ENCODE measurements around the gene LDAH.

The LDAH gene

GRCh38 chr2:20634507-20635112 is 188.3 kb downstream of the LDAH start:
- H2BK12ac ChIP-seq (ENCODE audit: low read length) = no peak overlapping the region
- no peak overlapping the region for H4K91ac ChIP-seq (ENCODE audit: low read depth, low read length, poor library complexity)
- no peak overlapping the region for H3K27ac ChIP-seq (replicated peaks; ENCODE audit: low read length)
- no peak overlapping the region for H3K4me2 ChIP-seq (ENCODE audit: insufficient read depth, low read length, poor library complexity, severe bottlenecking)
- no CpG with 5 or more reads among the region's 9 CpGs for WGBS, 2 donors (ENCODE audit: extremely low coverage in 2 of 2, insufficient read length in 2 of 2, insufficient replicate concordance in 1 of 2)
- H3K9ac ChIP-seq (ENCODE audit: low read depth, low read length, poor library complexity) = no peak overlapping the region
- H2AK5ac ChIP-seq (ENCODE audit: low read depth, low read length) = peak overlapping the region; percentile 65
- H2BK15ac ChIP-seq (ENCODE audit: low read length) = peak overlapping the region; percentile 41
- H3K9me3 ChIP-seq (replicated peaks in 1 of 2; ENCODE audit: control insufficient read depth in 2 of 2, insufficient read depth in 1 of 2, low read depth in 1 of 2, low read length in 2 of 2) = no peaks in the 10 kb centered on the region
- H3K79me1 ChIP-seq (ENCODE audit: low read depth, low read length) = no peaks in the 10 kb centered on the region
- peak overlapping the region; percentile 5 for H3K18ac ChIP-seq (ENCODE audit: low read length)
- no peak overlapping the region for H2AFZ ChIP-seq (ENCODE audit: low read length)
- peaks cover 6 to 7% of the 10 kb centered on the region in 2 donors for H3K4me1 ChIP-seq (ENCODE audit: control insufficient read depth in 2 of 2, insufficient read depth in 1 of 2, low read depth in 1 of 2, low read length in 2 of 2)
- H3K36me3 ChIP-seq (replicated peaks in 1 of 2; ENCODE audit: control insufficient read depth in 2 of 2, insufficient read depth in 2 of 2, low read length in 2 of 2) = peaks cover 0 to 18% of the 10 kb centered on the region in 2 donors
- no peak overlapping the region for H3K4ac ChIP-seq (ENCODE audit: low read length)
- H3K14ac ChIP-seq (ENCODE audit: low read length) = no peak overlapping the region
- H3K4me3 ChIP-seq (ENCODE audit: low read length in 2 of 2) = no peak overlapping the region
- no peak overlapping the region for H3K23ac ChIP-seq (ENCODE audit: low read depth, low read length, poor library complexity)
- H2BK120ac ChIP-seq (ENCODE audit: low read depth, low read length) = no peak overlapping the region
- H2BK5ac ChIP-seq (ENCODE audit: low read length) = no peak overlapping the region
- H4K8ac ChIP-seq (ENCODE audit: low read depth, low read length) = no peak overlapping the region
- DNase-seq (ENCODE audit: low spot score) = no peak
- no peaks in the 10 kb centered on the region for H3K27me3 ChIP-seq (ENCODE audit: control insufficient read depth in 3 of 3, insufficient read depth in 3 of 3, low read depth in 1 of 3, low read length in 3 of 3)
